Measurements from ENCODE around the gene POLE. TPM values are rescaled to one million over a fixed set of nuclear protein-coding genes. Genes with fewer than 3 reads are reported as not detected.

Gene POLE
- total and polyA plus RNA-seq, 2 donors, result 19.3 to 22.2 TPM

DNA sequence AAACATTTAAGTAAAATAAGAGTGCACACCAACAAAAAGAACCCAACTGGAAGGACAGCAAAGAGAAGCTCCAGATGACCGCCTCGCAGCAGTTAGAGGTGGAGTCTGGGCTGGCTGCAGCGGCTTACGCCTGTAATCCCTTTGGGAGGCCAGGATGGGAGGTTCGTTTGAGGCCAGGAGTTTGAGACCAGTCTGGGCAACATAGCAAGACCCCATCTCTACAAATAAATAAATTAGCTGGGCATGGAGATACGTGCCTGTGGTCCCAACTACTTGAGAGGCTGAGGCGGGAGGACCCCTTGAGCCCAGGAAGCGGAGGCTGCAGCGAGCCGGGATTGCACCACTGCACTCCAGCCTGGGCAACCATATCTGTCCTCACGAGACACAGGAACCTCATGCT lies 92.0 kb downstream of the POLE start:
- H3K4me1 ChIP-seq (ENCODE audit: control insufficient read depth in 2 of 2, insufficient read depth in 2 of 2, low read length in 2 of 2), result peaks cover 2 to 20% of the 10 kb centered on the region in 2 donors
- no peak for DNase-seq (ENCODE audit: low read depth in 6 of 9, low spot score in 9 of 9)
- WGBS, result 89% methylated on average over 11 of the region's 11 CpGs
- H3K36me3 ChIP-seq (ENCODE audit: control insufficient read depth in 2 of 2, insufficient read depth in 2 of 2, low read length in 1 of 2), result no peaks in the 10 kb centered on the region
- no peak overlapping the region for H3K4me3 ChIP-seq (ENCODE audit: low read length in 2 of 2)
- H3K9me3 ChIP-seq (ENCODE audit: control insufficient read depth in 2 of 2, insufficient read depth in 1 of 2, low read length in 1 of 2), result no peaks in the 10 kb centered on the region
- H3K27ac ChIP-seq (ENCODE audit: low read depth in 1 of 2, low read length in 1 of 2), result no peak overlapping the region
- peaks cover 0 to 39% of the 10 kb centered on the region in 2 donors for H3K27me3 ChIP-seq (ENCODE audit: control insufficient read depth in 2 of 2, insufficient read depth in 1 of 2, low read length in 1 of 2)

- DNase-seq (ENCODE audit: low read depth in 6 of 9, low spot score in 9 of 9), result peak in 2 of 9 donors; percentile 22 to 26
Measured at GRCh38 chr12:132593938-132594358, 93.2 kb downstream of the POLE start.

DNA sequence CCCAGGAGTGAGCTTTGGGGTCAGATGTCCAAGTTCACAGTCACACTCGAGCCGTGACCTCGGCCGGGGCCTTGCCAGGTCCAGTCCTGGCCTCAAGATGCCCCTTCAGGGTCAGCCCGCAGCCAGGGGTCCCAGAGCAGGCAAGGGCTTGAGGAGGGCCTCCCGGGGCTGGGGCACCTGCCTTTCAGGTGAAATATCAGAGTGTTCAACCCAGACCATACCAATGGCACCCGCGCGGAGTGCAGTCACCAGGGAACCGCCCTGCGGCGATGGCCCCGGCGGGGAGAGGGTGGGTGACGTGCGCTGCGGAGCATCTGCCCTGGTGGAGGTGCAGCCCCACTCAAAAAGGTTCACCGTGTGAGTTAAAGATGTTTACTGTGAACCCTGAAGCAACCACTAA lies 93.6 kb downstream of the POLE start:
- H3K27ac ChIP-seq (ENCODE audit: low read depth in 1 of 2, low read length in 1 of 2), result no peak overlapping the region
- peaks cover 0 to 37% of the 10 kb centered on the region in 2 donors for H3K27me3 ChIP-seq (ENCODE audit: control insufficient read depth in 2 of 2, insufficient read depth in 1 of 2, low read length in 1 of 2)
- no peaks in the 10 kb centered on the region for H3K36me3 ChIP-seq (ENCODE audit: control insufficient read depth in 2 of 2, insufficient read depth in 2 of 2, low read length in 1 of 2)
- 93% methylated on average over 18 of the region's 18 CpGs for WGBS
- H3K9me3 ChIP-seq (ENCODE audit: control insufficient read depth in 2 of 2, insufficient read depth in 1 of 2, low read length in 1 of 2), result no peaks in the 10 kb centered on the region
- DNase-seq (ENCODE audit: low read depth in 6 of 9, low spot score in 9 of 9), result no peak
- peaks cover 2 to 11% of the 10 kb centered on the region in 2 donors for H3K4me1 ChIP-seq (ENCODE audit: control insufficient read depth in 2 of 2, insufficient read depth in 2 of 2, low read length in 2 of 2)
- no peak overlapping the region for H3K4me3 ChIP-seq (ENCODE audit: low read length in 2 of 2)

More at GRCh38 chr12:132593938-132594358, 93.2 kb downstream of the POLE start:
- H3K36me3 ChIP-seq (ENCODE audit: control insufficient read depth in 2 of 2, insufficient read depth in 2 of 2, low read length in 1 of 2), result no peaks in the 10 kb centered on the region
- H3K4me1 ChIP-seq (ENCODE audit: control insufficient read depth in 2 of 2, insufficient read depth in 2 of 2, low read length in 2 of 2), result peaks cover 2 to 15% of the 10 kb centered on the region in 2 donors
- H3K4me3 ChIP-seq (ENCODE audit: low read length in 2 of 2), result no peak overlapping the region
- peaks cover 0 to 40% of the 10 kb centered on the region in 2 donors for H3K27me3 ChIP-seq (ENCODE audit: control insufficient read depth in 2 of 2, insufficient read depth in 1 of 2, low read length in 1 of 2)
- WGBS, result 55% methylated on average over 11 of the region's 11 CpGs
- no peak overlapping the region for H3K27ac ChIP-seq (ENCODE audit: low read depth in 1 of 2, low read length in 1 of 2)
- H3K9me3 ChIP-seq (ENCODE audit: control insufficient read depth in 2 of 2, insufficient read depth in 1 of 2, low read length in 1 of 2), result no peaks in the 10 kb centered on the region

DNA sequence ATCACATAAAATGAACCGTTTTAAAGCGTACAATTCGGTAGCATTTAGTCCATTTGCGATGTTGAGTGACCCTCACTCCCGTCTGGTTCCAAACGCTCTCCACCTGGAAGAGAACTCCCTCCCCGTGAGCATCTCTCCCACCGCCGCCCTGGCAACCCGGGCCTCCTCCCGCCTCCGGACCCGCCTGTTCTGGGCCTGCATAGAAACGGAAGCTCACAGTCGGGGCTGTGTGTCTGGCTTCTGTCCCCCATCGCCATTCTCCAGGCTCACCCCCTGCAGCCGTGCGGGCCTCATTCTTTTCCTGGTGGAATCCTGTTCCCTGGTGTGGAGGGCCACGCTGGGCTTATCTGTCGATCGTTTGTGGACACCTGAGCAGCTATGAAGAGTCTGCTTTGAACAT lies 94.1 kb downstream of the POLE start:
- peaks cover 2 to 11% of the 10 kb centered on the region in 2 donors for H3K4me1 ChIP-seq (ENCODE audit: control insufficient read depth in 2 of 2, insufficient read depth in 2 of 2, low read length in 2 of 2)
- no peak overlapping the region for H3K4me3 ChIP-seq (ENCODE audit: low read length in 2 of 2)
- H3K36me3 ChIP-seq (ENCODE audit: control insufficient read depth in 2 of 2, insufficient read depth in 2 of 2, low read length in 1 of 2), result no peaks in the 10 kb centered on the region
- H3K27me3 ChIP-seq (ENCODE audit: control insufficient read depth in 2 of 2, insufficient read depth in 1 of 2, low read length in 1 of 2), result peaks cover 0 to 38% of the 10 kb centered on the region in 2 donors
- 97% methylated on average over 21 of the region's 21 CpGs for WGBS
- H3K9me3 ChIP-seq (ENCODE audit: control insufficient read depth in 2 of 2, insufficient read depth in 1 of 2, low read length in 1 of 2), result no peaks in the 10 kb centered on the region
- no peak overlapping the region for H3K27ac ChIP-seq (ENCODE audit: low read depth in 1 of 2, low read length in 1 of 2)
- DNase-seq (ENCODE audit: low read depth in 6 of 9, low spot score in 9 of 9), result no peak

DNA sequence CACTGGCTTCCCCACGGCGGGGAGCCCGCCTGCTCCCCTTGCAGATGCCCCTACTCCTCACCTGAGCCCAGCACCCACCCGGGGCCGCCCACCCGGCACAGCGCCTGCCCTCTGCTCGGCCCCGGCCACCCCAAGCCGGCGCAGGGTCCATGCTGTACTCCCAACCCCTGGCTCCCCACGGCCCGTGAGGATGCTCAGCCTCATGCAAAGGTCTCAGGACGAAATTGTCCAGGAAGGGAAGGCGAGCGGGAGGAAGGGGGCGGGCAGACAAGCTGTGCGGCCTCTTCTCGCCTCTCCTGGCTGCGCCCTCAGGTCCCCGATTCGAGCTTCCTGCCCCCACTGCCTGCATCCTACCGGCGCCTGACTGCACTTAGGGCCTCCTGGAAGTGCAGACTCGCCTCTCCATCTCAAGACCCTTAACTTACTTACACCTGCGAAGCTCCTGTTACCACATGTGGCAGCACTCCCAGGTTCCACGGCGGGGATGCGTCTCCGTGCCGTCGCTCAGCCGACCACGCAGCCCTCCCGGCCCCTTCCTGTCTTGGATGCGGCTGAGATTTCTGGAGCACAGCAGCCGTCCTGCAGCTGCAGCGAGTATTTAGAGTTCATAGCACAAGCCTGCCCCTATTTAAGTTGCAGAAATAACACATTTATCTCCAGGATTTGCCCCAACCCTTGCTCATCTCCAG lies 94.7 kb downstream of the POLE start:
- Histone ChIP-seq H3K36me3 (ENCODE audit: control insufficient read depth in 2 of 2, insufficient read depth in 2 of 2, low read length in 1 of 2) (no peaks in the 10 kb centered on the region), H3K27me3 (ENCODE audit: control insufficient read depth in 2 of 2, insufficient read depth in 1 of 2, low read length in 1 of 2) (peaks cover 0 to 38% of the 10 kb centered on the region in 2 donors), H3K9me3 (ENCODE audit: control insufficient read depth in 2 of 2, insufficient read depth in 1 of 2, low read length in 1 of 2) (no peaks in the 10 kb centered on the region), H3K27ac (ENCODE audit: low read depth in 1 of 2, low read length in 1 of 2) (no peak overlapping the region), H3K4me3 (ENCODE audit: low read length in 2 of 2) (no peak overlapping the region), H3K4me1 (ENCODE audit: control insufficient read depth in 2 of 2, insufficient read depth in 2 of 2, low read length in 2 of 2) (peaks cover 1 to 9% of the 10 kb centered on the region in 2 donors)
- DNase-seq (ENCODE audit: low read depth in 6 of 9, low spot score in 9 of 9), result no peak
- WGBS, result 88% methylated on average over 38 of the region's 38 CpGs

DNA sequence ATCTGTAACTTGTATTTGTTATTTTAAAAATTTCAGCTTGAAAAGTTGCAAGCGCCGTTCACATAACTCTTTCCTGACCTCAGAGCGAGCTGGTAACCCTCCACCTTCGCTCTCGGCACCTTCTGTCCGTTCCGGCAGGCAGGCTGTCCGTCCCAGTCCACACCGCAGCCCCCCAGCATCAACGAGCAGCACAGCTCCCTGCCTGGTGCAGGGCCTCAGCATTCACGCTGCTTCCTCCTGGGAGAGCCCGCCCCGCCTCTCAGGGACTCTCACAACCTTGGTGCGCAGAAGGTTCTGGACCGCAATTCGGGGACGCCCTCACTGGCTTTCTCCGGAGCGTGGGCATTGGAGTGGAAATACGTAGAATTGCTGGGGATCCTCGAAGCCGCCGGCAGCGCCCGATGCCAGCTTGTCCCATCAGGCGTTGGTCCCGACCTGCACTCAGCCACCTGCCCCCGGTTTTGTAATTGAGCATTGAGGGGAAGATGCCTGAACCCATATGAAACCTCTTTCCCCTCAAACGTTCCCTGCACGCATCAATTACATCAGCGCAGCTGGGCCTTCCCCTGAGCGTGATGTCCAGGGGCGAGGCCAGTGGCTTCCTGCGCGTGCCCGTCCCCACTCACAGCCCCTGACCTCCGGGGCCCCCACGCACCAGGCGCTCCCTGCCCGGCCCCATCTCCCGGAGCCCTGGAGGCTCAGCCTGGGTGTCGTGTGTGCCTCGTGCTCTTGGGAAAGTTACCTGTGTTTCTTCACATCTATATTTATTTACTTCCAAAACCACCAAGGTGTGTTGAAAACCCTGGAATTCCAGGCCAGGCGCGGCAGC lies 95.8 kb downstream of the POLE start:
- peaks cover 0 to 7% of the 10 kb centered on the region in 2 donors for H3K4me1 ChIP-seq (ENCODE audit: control insufficient read depth in 2 of 2, insufficient read depth in 2 of 2, low read length in 2 of 2)
- H3K27me3 ChIP-seq (ENCODE audit: control insufficient read depth in 2 of 2, insufficient read depth in 1 of 2, low read length in 1 of 2), result peaks cover 0 to 38% of the 10 kb centered on the region in 2 donors
- H3K9me3 ChIP-seq (ENCODE audit: control insufficient read depth in 2 of 2, insufficient read depth in 1 of 2, low read length in 1 of 2), result no peaks in the 10 kb centered on the region
- WGBS, result 97% methylated on average over 45 of the region's 45 CpGs
- no peak overlapping the region for H3K4me3 ChIP-seq (ENCODE audit: low read length in 2 of 2)
- no peak overlapping the region for H3K27ac ChIP-seq (ENCODE audit: low read depth in 1 of 2, low read length in 1 of 2)
- DNase-seq (ENCODE audit: low read depth in 6 of 9, low spot score in 9 of 9), result no peak
- H3K36me3 ChIP-seq (ENCODE audit: control insufficient read depth in 2 of 2, insufficient read depth in 2 of 2, low read length in 1 of 2), result no peaks in the 10 kb centered on the region

DNA sequence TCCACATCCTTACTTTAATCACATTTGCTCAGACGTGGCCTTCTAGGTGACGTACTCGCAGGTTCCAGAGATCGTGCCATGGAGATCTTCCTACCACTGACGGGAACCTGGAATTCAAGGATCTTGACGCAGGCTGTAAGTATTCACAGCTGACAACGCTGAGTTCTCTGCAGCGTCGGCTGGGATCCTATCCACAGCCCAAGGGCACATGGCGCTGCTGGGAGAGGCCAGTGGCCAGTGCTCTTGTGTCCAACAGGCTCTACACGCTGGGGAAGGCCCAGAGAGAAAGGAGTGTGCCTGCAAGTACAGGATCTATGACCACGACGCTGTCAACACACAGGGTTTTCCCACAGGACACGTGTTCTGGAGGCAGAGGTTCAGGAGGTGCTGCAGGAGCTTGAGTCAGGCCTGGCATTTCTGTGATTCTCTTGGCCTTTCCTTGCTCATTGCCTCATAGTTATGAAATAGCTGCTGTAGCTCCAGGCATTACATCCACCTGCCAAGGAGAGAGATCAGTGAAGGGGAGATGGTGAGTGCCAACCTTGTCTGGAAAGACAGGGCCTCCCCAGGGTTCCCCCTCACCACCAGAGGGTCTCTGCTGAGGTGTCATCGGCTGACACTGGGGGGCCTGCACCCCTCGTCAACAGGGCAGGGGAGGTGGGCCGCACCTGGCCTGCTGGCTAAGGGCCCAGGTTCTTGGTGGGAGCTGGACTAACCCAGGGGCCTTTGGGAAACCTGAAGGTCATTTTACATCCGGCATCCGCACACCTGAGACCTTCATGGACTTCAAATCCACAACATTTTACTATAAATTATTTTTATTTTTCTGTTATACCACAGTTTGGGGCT lies 98.1 kb downstream of the POLE start:
- H3K36me3 ChIP-seq (ENCODE audit: control insufficient read depth in 2 of 2, insufficient read depth in 2 of 2, low read length in 1 of 2), result peaks cover 0 to 7% of the 10 kb centered on the region in 2 donors
- no peak overlapping the region for H3K4me3 ChIP-seq (ENCODE audit: low read length in 2 of 2)
- no peaks in the 10 kb centered on the region for H3K9me3 ChIP-seq (ENCODE audit: control insufficient read depth in 2 of 2, insufficient read depth in 1 of 2, low read length in 1 of 2)
- WGBS, result 85% methylated on average over 19 of the region's 19 CpGs
- DNase-seq (ENCODE audit: low read depth in 6 of 9, low spot score in 9 of 9), result no peak
- H3K4me1 ChIP-seq (ENCODE audit: control insufficient read depth in 2 of 2, insufficient read depth in 2 of 2, low read length in 2 of 2), result peaks cover 0 to 6% of the 10 kb centered on the region in 2 donors
- H3K27ac ChIP-seq (ENCODE audit: low read depth in 1 of 2, low read length in 1 of 2), result no peak overlapping the region
- H3K27me3 ChIP-seq (ENCODE audit: control insufficient read depth in 2 of 2, insufficient read depth in 1 of 2, low read length in 1 of 2), result peaks cover 0 to 28% of the 10 kb centered on the region in 2 donors

DNA sequence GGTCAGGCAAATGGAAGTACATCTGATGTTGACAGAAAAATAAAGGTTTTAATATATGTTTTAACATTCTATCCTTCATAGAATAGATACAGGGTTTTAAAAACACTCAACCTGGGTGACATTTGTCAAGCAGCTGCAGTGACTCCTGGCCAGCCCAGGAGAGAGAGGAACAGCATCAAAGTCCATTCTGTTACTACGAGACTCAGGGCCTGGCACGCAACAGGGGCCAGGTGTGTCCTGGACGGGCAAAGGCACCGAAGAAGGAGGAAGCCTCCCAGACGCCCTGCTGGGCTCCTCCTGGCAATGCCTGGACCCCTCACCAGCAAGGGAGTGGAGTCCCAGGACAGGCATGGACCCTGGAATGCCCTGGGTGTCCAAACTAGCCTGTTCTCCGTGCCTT lies 98.8 kb downstream of the POLE start:
- Histone ChIP-seq H3K9me3 (ENCODE audit: control insufficient read depth in 2 of 2, insufficient read depth in 1 of 2, low read length in 1 of 2) (no peaks in the 10 kb centered on the region), H3K27ac (ENCODE audit: low read depth in 1 of 2, low read length in 1 of 2) (no peak overlapping the region), H3K36me3 (ENCODE audit: control insufficient read depth in 2 of 2, insufficient read depth in 2 of 2, low read length in 1 of 2) (peaks cover 2 to 11% of the 10 kb centered on the region in 2 donors), H3K4me3 (ENCODE audit: low read length in 2 of 2) (no peak overlapping the region), H3K4me1 (ENCODE audit: control insufficient read depth in 2 of 2, insufficient read depth in 2 of 2, low read length in 2 of 2) (no peaks in the 10 kb centered on the region), H3K27me3 (ENCODE audit: control insufficient read depth in 2 of 2, insufficient read depth in 1 of 2, low read length in 1 of 2) (peaks cover 0 to 21% of the 10 kb centered on the region in 2 donors)
- DNase-seq (ENCODE audit: low read depth in 6 of 9, low spot score in 9 of 9), result no peak
- 93% methylated on average over 6 of the region's 6 CpGs for WGBS
